ENCODE measurements around the gene NDUFB4. TPM values are rescaled to one million over a fixed set of nuclear protein-coding genes. Genes with fewer than 3 reads are reported as not detected.

Gene NDUFB4
- polyA plus RNA-seq, 1 experiment: 94.3 TPM

- POLR2A ChIA-PET: no interaction called here
- CTCF ChIA-PET: interaction anchor here (0.6 to 14.5 kb wide), 20 partner anchors 9 to 346 kb away, joined by 3 to 296 read pairs (median 4); no protein-coding TSS in a partner anchor
- DNase-seq (ENCODE audit: low read depth): no peak
- H3K4me3 ChIP-seq (ENCODE audit: low read depth, low read length): no peak overlapping the region
- no peaks in the 10 kb centered on the region for H3K27me3 ChIP-seq (ENCODE audit: control insufficient read depth, insufficient read depth, low read length)
- no peaks in the 10 kb centered on the region for H3K36me3 ChIP-seq (ENCODE audit: control insufficient read depth, insufficient read depth, low read length)
- TF ChIP-seq CTCF (IDR thresholded peaks at IDR 0.05; ENCODE audit: insufficient read depth, low read depth, low read length): no peak
These were observed 35.6 kb upstream of the NDUFB4 start for GRCh38 chr3:120560304-120561250.

- Histone ChIP-seq H3K4me3 (ENCODE audit: low read depth, low read length) (no peak overlapping the region), H3K27me3 (ENCODE audit: control insufficient read depth, insufficient read depth, low read length) (no peaks in the 10 kb centered on the region), H3K36me3 (ENCODE audit: control insufficient read depth, insufficient read depth, low read length) (no peaks in the 10 kb centered on the region)
- ChIA-PET CTCF (interaction anchor here (0.6 to 14.5 kb wide), 22 partner anchors 8 to 347 kb away, joined by 3 to 296 read pairs (median 4); no protein-coding TSS in a partner anchor), POLR2A (no interaction called here)
- TF ChIP-seq CTCF (IDR thresholded peaks at IDR 0.05; ENCODE audit: insufficient read depth, low read depth, low read length): peak; percentile 87
- no peak for DNase-seq (ENCODE audit: low read depth)
These were observed 34.7 kb upstream of the NDUFB4 start for GRCh38 chr3:120561251-120562045.

GRCh38 chr3:120563356-120564022 is 32.6 kb upstream of the NDUFB4 start:
- Histone ChIP-seq H3K4me3 (ENCODE audit: low read depth, low read length) (no peak overlapping the region), H3K27me3 (ENCODE audit: control insufficient read depth, insufficient read depth, low read length) (no peaks in the 10 kb centered on the region), H3K36me3 (ENCODE audit: control insufficient read depth, insufficient read depth, low read length) (no peaks in the 10 kb centered on the region)
- ChIA-PET CTCF (interaction anchor here (1.1 to 14.5 kb wide), 5 partner anchors 18 to 320 kb away, joined by 3 to 296 read pairs (median 3); no protein-coding TSS in a partner anchor), POLR2A (no interaction called here)
- TF ChIP-seq CTCF (IDR thresholded peaks at IDR 0.05; ENCODE audit: insufficient read depth, low read depth, low read length): no peak
- DNase-seq (ENCODE audit: low read depth): no peak

- H3K27me3 ChIP-seq (ENCODE audit: control insufficient read depth, insufficient read depth, low read length): no peaks in the 10 kb centered on the region
- POLR2A ChIA-PET: no interaction called here
- TF ChIP-seq CTCF (IDR thresholded peaks at IDR 0.05; ENCODE audit: insufficient read depth, low read depth, low read length): no peak
- no peak for DNase-seq (ENCODE audit: low read depth)
- CTCF ChIA-PET: interaction anchor here (0.6 to 14.5 kb wide), 9 partner anchors 8 to 322 kb away, joined by 3 to 296 read pairs (median 5); partner anchors contain the start of gene GTF2E1
- H3K4me3 ChIP-seq (ENCODE audit: low read depth, low read length): no peak overlapping the region
- H3K36me3 ChIP-seq (ENCODE audit: control insufficient read depth, insufficient read depth, low read length): no peaks in the 10 kb centered on the region
These were observed 29.7 kb upstream of the NDUFB4 start for GRCh38 chr3:120566243-120566975.
